ENCODE measurements around the gene NTN1.
A peak's percentile ranks its signal among the peaks of the same experiment; 100 is the strongest.

Gene NTN1

GRCh38 chr17:9204637-9205329 is 183.5 kb downstream of the NTN1 start:
- no peak for TF ChIP-seq TAF1 (IDR thresholded peaks at IDR 0.05; ENCODE audit: low read depth, low read length)
- TF ChIP-seq SPI1 (IDR thresholded peaks at IDR 0.05; ENCODE audit: low read depth, low read length), result peak; percentile 58; the same call in 1 of the 2 replicates
- no peak for DNase-seq (ENCODE audit: insufficient read length, low spot score)
- no peak for FAIRE-seq

DNA sequence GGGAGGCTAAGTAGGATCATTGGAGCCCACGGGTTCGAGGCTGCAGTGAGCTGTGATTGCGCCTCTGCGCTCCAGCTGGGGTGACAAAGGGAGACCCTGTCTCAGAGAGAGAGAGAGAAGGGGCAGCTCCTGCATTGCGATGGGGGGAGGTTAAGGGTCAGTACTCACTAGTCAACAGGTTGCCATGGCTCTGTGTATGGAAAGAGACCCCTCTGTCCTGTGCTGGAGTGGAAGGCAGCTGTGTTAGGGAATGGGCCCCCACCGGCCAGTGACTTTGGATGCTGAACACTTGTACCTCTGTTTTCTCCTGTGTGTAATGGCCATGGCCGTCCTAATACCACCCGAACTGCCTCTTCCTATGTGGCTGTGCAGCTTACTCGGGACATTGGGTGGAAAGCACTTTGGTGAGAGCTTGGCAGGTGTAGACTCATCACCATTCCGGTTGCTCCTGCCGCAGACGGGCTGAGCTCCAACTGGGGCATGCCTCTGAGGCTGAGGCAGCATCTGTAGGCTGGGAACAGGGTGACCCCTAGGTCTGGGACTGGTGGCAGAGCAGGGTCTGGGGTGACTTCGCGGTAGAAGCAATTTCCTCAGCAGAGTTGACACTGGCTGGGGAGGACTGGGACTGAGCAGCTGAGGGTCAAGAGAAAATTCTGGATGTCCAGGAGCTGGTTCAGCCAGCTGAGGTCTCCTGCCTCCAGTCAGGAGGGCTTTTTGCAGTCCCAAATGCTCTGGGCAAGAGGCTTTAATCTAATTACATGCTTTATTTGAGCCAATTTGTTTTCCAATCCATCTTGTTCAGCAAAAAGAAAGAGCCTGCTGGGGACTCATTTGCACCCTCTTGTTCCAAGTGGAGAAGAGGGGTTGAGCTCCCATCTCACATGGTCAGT is 184.5 kb downstream of the NTN1 start:
- DNase-seq (ENCODE audit: insufficient read length, low spot score) (no peak), FAIRE-seq (no peak)
- TF ChIP-seq SPI1 (IDR thresholded peaks at IDR 0.05; ENCODE audit: low read depth, low read length) (no peak), POLR2A (IDR thresholded peaks at IDR 0.05; ENCODE audit: low read depth, low read length) (no peak), POU2F2 (IDR thresholded peaks at IDR 0.05; ENCODE audit: low read depth, low read length) (no peak), TAF1 (IDR thresholded peaks at IDR 0.05; ENCODE audit: low read depth, low read length) (no peak), POLR2AphosphoS5 (IDR thresholded peaks at IDR 0.05; ENCODE audit: low read depth, low read length) (no peak), PAX5 (IDR thresholded peaks at IDR 0.05; ENCODE audit: insufficient read depth, low read length, severe bottlenecking) (no peak)

DNA sequence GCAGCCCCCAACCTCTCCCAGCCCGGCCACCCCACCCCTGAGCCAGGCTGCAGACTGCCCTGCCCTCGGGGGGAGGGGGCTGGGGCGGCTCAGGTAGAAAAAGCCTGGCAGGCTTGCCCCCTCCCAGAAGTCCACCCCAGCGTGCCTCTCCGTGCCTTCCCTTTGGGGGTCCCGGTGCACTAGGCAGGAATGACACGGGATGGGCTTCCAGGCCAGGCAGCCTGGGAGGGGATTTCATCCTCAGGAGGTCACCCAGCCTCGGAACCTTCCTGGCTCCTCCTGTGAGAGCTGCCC is 185.0 kb downstream of the NTN1 start:
- DNase-seq (ENCODE audit: insufficient read length, low spot score) (no peak), FAIRE-seq (no peak)
- no peak for TF ChIP-seq POLR2A (IDR thresholded peaks at IDR 0.05; ENCODE audit: low read depth, low read length)

GRCh38 chr17:9206741-9207332 is 185.5 kb downstream of the NTN1 start:
- TF ChIP-seq POU2F2 (IDR thresholded peaks at IDR 0.05; ENCODE audit: low read depth, low read length) (no peak), TAF1 (IDR thresholded peaks at IDR 0.05; ENCODE audit: low read depth, low read length) (no peak), SPI1 (IDR thresholded peaks at IDR 0.05; ENCODE audit: low read depth, low read length) (no peak)
- FAIRE-seq (no peak), DNase-seq (ENCODE audit: insufficient read length, low spot score) (no peak)

- FAIRE-seq (no peak), DNase-seq (ENCODE audit: insufficient read length, low spot score) (no peak)
- TF ChIP-seq POU2F2 (IDR thresholded peaks at IDR 0.05; ENCODE audit: low read depth, low read length) (no peak), POLR2A (IDR thresholded peaks at IDR 0.05; ENCODE audit: low read depth, low read length) (no peak), TAF1 (IDR thresholded peaks at IDR 0.05; ENCODE audit: low read depth, low read length) (no peak), POLR2AphosphoS5 (IDR thresholded peaks at IDR 0.05; ENCODE audit: low read depth, low read length) (no peak), SPI1 (IDR thresholded peaks at IDR 0.05; ENCODE audit: low read depth, low read length) (no peak), PAX5 (IDR thresholded peaks at IDR 0.05; ENCODE audit: insufficient read depth, low read length, severe bottlenecking) (no peak)
Measured at GRCh38 chr17:9208381-9209105, 187.2 kb downstream of the NTN1 start.

DNA sequence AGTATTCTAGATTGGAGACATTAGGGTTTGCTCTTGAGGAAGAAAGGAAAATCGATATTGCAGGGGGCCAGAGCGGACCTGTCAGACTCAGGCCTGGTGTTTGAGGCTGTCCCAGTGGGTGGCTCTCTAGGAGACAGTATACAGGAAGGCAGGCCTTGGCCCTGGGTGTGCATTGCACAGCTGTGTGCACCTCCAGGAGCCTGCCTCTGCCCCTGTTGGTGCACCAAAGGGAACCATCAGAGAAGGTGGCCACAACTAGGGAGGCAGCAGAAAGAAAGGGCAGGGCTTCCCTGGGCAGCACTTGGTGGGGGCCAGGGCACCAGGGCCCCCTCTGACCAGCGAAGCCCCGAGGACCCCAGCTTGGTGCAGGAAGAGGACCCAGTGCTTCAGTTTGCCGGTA is 188.0 kb downstream of the NTN1 start:
- no peak for FAIRE-seq
- DNase-seq (ENCODE audit: insufficient read length, low spot score), result no peak
- TF ChIP-seq POU2F2 (IDR thresholded peaks at IDR 0.05; ENCODE audit: low read depth, low read length) (no peak), POLR2A (IDR thresholded peaks at IDR 0.05; ENCODE audit: low read depth, low read length) (no peak), PAX5 (IDR thresholded peaks at IDR 0.05; ENCODE audit: insufficient read depth, low read length, severe bottlenecking) (no peak), TAF1 (IDR thresholded peaks at IDR 0.05; ENCODE audit: low read depth, low read length) (no peak), SPI1 (IDR thresholded peaks at IDR 0.05; ENCODE audit: low read depth, low read length) (no peak), POLR2AphosphoS5 (IDR thresholded peaks at IDR 0.05; ENCODE audit: low read depth, low read length) (no peak)

- no peak for TF ChIP-seq PAX5 (IDR thresholded peaks at IDR 0.05; ENCODE audit: insufficient read depth, low read length, severe bottlenecking)
- no peak for TF ChIP-seq POLR2A (IDR thresholded peaks at IDR 0.05; ENCODE audit: low read depth, low read length)
- no peak for TF ChIP-seq POLR2AphosphoS5 (IDR thresholded peaks at IDR 0.05; ENCODE audit: low read depth, low read length)
- no peak for TF ChIP-seq TAF1 (IDR thresholded peaks at IDR 0.05; ENCODE audit: low read depth, low read length)
- no peak for TF ChIP-seq SPI1 (IDR thresholded peaks at IDR 0.05; ENCODE audit: low read depth, low read length)
- no peak for TF ChIP-seq POU2F2 (IDR thresholded peaks at IDR 0.05; ENCODE audit: low read depth, low read length)
- FAIRE-seq (no peak), DNase-seq (ENCODE audit: insufficient read length, low spot score) (no peak)
Measured at GRCh38 chr17:9209781-9210370, 188.6 kb downstream of the NTN1 start.

DNA sequence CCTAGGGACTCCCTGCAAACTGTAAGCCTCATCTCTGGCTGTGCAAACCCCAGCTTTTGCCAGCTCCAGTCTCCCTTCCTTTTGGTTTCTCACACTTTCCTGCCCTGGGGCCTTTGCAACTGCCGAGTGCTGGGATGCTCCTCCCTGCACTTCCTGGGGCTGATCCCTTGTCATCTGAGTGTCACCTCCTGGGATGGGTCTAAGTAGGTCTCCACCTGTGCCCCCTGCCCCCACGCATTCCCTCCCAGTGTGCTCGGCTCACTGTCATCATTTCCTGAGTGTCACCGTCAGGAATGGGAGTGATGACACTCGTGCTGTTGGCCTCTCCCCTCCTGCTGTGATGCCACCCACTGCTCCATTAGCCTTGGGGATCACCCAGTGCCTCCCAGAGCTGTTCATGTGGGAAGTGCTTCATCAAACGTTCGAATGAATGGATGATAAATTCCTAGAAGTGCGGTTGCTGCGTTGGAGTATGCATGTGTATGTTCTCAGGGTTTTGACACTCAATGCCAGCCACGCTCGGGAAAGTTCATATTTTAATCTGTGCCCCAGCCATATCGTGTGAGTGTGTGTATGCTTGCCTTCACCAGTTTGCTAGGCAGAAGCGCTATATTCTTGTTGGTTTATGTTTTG is 189.9 kb downstream of the NTN1 start:
- no peak for DNase-seq (ENCODE audit: insufficient read length, low spot score)
- no peak for FAIRE-seq
- TF ChIP-seq PAX5 (IDR thresholded peaks at IDR 0.05; ENCODE audit: insufficient read depth, low read length, severe bottlenecking), result no peak
